ENCODE results near the gene NRROS. TPM values are rescaled to one million over a fixed set of nuclear protein-coding genes. Genes with fewer than 3 reads are reported as not detected.

NRROS gene
- total RNA-seq, 1 experiment from 2014 or later = 0.07 TPM

- no peak for DNase-seq (ENCODE audit: extremely low read depth, low read depth)
Measured at GRCh38 chr3:196645897-196646665, 6.6 kb downstream of the NRROS start.

- DNase-seq (ENCODE audit: extremely low read depth, low read depth) = no peak
Measured at GRCh38 chr3:196646666-196647216, 7.2 kb downstream of the NRROS start.

- DNase-seq (ENCODE audit: extremely low read depth, low read depth) = peak; percentile 73
Measured at GRCh38 chr3:196650740-196651311, 11.3 kb downstream of the NRROS start.

GRCh38 chr3:196651819-196652218 lies 12.3 kb downstream of the NRROS start:
- DNase-seq (ENCODE audit: extremely low read depth, low read depth) = no peak

- no peak for DNase-seq (ENCODE audit: extremely low read depth, low read depth)
Measured at GRCh38 chr3:196652961-196653795, 13.7 kb downstream of the NRROS start.

GRCh38 chr3:196654006-196654734 lies 14.7 kb downstream of the NRROS start:
- DNase-seq (ENCODE audit: extremely low read depth, low read depth) = no peak

- no peak for DNase-seq (ENCODE audit: extremely low read depth, low read depth)
Measured at GRCh38 chr3:196654735-196655090, 15.2 kb downstream of the NRROS start.

GRCh38 chr3:196655496-196655895 lies 16.0 kb downstream of the NRROS start:
- no peak for DNase-seq (ENCODE audit: extremely low read depth, low read depth)

GRCh38 chr3:196656213-196656612 lies 16.7 kb downstream of the NRROS start:
- no peak for DNase-seq (ENCODE audit: extremely low read depth, low read depth)

- no peak for DNase-seq (ENCODE audit: extremely low read depth, low read depth)
Measured at GRCh38 chr3:196659901-196660351, 20.4 kb downstream of the NRROS start.

GRCh38 chr3:196660381-196661166 lies 21.1 kb downstream of the NRROS start:
- DNase-seq (ENCODE audit: extremely low read depth, low read depth) = no peak

GRCh38 chr3:196661400-196661799 lies 21.9 kb downstream of the NRROS start:
- no peak for DNase-seq (ENCODE audit: extremely low read depth, low read depth)

- no peak for DNase-seq (ENCODE audit: extremely low read depth, low read depth)
Measured at GRCh38 chr3:196662033-196662432, 22.5 kb downstream of the NRROS start.

- no peak for DNase-seq (ENCODE audit: extremely low read depth, low read depth)
Measured at GRCh38 chr3:196662711-196663571, 23.4 kb downstream of the NRROS start.

- DNase-seq (ENCODE audit: extremely low read depth, low read depth) = peak; percentile 54
Measured at GRCh38 chr3:196666001-196666867, 26.7 kb downstream of the NRROS start.

- no peak for DNase-seq (ENCODE audit: extremely low read depth, low read depth)
Measured at GRCh38 chr3:196667056-196667825, 27.7 kb downstream of the NRROS start.

GRCh38 chr3:196670339-196670738 lies 30.8 kb downstream of the NRROS start:
- no peak for DNase-seq (ENCODE audit: extremely low read depth, low read depth)

Data from NCI-H460 (cell line).